GM12875 (cell line): ENCODE results near the gene CHD8.

ENCODE experiments used
- H3K4me3 ChIP-seq: one replicate; pipeline ENCODE4 v1.5.1; 2011; ENCODE audit warnings: low read depth, low read length, control low read depth
- TF ChIP-seq, protein P1 (sequence below): IDR thresholded peaks from 2 replicates; pipeline ENCODE4 v1.5.1; 2011; ENCODE audit warnings: low read depth, mild to moderate bottlenecking, control low read depth, inconsistent platforms, low read length, moderate library complexity, borderline replicate concordance; ENCODE audit not compliant: insufficient read depth

The CHD8 gene

DNA sequence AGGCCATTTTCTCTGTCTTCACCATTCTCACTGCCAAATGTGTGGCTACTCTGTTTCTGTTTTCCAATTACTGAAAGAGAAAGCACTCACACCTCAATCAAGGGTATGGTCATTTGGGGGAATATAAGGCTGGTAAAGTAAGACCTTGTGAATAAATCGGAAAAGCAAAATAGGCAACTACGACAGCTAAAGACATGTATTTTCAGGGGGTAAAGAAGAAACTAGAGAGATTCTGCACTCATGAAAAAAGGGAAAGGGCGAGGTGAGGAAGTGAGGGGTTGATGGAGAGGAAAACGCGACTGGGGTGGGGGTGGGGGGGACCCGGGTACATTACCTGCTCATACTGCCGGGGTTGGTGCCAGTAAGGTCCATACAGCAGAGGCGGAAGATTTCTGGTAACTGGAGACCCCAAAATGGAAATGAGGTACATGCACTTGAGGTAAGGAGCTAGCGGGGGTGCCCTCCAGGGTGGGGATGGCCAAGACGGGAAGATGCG lies 19.3 kb downstream of the CHD8 start:
- peak overlapping the region; percentile 71 for H3K4me3 ChIP-seq

DNA sequence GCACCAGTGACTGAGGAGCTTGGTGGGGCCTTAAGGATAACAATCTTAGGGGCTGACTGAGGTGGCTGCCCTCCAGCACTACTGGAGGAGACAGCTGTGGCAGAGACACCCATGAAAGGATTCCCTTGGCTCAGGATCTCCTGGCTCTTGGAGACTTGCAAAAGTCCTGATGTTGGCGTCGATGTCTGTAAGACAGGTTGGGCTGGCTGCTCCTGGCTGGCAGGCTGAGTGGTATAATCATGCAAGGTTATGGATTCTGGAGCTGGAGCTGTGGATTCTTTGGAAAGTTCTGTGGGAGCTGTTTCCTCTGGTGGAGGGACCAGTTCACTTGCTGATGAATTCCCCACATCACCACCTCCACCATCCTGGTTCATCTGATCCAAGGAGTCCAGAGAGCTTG lies 24.8 kb downstream of the CHD8 start:
- TF ChIP-seq, protein P1, sequence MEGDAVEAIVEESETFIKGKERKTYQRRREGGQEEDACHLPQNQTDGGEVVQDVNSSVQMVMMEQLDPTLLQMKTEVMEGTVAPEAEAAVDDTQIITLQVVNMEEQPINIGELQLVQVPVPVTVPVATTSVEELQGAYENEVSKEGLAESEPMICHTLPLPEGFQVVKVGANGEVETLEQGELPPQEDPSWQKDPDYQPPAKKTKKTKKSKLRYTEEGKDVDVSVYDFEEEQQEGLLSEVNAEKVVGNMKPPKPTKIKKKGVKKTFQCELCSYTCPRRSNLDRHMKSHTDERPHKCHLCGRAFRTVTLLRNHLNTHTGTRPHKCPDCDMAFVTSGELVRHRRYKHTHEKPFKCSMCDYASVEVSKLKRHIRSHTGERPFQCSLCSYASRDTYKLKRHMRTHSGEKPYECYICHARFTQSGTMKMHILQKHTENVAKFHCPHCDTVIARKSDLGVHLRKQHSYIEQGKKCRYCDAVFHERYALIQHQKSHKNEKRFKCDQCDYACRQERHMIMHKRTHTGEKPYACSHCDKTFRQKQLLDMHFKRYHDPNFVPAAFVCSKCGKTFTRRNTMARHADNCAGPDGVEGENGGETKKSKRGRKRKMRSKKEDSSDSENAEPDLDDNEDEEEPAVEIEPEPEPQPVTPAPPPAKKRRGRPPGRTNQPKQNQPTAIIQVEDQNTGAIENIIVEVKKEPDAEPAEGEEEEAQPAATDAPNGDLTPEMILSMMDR: no peak
- no peak overlapping the region for H3K4me3 ChIP-seq

More for the DNA sequence above, 19.3 kb downstream of the CHD8 start:
- TF ChIP-seq, protein P1: no peak

DNA sequence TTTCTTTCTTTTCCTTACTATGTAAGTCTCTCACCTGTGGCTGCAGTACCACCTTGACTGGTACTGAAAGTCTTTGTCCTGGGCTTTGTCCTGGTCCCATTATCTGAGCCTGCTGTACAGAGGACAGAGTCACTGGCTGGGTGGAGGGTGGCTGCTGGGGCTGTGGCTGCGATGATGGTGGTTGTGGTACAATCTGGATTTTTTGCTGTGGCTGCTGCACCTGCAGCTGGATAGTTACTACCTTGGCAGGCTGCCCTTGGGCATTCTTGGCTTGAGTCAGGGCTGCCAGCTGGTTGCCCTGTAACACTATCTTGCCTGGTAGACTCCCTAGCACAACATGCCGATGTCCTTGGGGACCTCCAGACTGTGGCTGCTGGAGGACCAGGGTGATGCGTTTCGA lies 27.0 kb downstream of the CHD8 start:
- no peak overlapping the region for H3K4me3 ChIP-seq
- TF ChIP-seq, protein P1: no peak

DNA sequence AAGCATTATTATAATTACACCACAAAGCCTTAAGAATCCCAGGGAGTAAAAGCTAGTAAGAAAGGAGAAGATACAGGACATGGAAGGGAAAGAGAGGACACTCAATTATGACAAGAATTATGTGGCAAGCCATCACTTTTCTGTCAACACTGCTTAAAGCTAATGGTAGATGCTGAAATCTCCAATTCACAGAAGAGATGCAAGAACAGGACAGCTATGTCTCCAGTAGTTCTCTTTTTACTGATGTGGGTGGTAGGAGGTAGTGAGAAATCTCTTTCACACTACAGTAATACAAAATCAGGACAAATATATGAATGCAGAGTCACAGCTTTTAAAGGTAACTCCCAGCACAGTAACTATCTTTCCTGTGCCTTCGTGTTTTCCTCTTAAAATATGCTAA lies 29.2 kb downstream of the CHD8 start:
- H3K4me3 ChIP-seq: no peak overlapping the region
- TF ChIP-seq, protein P1: no peak

DNA sequence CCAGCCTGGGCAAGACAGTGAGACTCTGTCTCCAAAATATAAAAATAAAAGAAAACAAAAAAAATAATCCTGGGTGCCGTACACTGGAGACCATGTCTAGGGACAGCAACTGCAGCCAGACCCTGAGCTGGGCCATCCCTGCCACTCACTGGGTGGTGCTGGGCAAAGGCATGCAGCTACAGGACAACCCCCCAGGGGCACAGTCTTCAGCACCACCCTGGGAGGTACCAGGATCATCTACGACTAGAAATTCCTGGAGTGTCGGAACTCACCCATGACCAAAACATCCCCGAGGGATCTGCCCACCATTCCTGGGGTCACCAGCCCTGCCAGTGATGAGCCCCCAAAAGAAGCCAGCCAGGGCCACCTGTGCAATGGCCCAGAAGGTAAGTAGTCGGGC lies 36.4 kb downstream of the CHD8 start:
- H3K4me3 ChIP-seq: no peak overlapping the region
- TF ChIP-seq, protein P1: no peak

DNA sequence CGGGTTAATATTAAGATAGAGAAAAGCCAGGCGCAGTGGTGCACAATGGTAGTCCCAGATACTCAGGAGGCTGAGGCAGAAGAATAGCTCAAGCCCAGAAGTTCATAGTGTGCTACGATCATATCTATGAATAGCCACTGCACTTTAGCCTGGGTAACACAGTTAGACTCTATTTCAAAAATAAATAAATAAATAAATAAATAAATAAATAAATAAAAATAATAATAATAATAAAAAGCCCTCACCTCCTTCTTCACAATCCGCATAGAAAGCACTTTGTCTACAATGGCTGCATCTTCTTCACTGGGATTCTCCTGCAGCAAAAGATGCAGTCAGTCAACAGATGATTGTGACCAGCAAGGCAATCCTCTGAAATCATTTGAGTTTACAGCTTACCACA lies 40.6 kb downstream of the CHD8 start:
- TF ChIP-seq, protein P1: no peak
- H3K4me3 ChIP-seq: no peak overlapping the region

DNA sequence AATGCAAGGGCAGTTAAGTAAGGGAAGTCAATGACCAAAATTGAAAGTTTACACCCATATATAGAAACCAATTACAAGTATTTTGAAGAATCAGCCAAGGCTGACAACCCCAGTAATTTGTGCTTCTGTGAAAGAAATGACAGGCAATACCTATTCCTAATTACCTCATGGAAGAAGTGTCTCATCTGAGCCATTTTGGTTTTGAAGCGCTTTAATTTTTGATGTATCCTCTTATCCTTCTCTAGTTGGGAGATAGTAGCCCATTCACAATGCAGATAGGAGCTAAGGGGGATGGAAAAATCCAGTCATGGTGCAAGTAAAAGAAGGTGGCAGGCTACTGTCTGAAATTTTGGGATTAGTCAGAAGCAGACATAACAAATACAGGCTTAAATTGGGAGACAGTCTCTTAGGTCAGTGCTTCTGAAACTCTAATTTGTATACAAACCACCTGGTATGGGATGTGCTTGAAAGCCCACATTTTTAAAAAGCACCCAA lies 41.7 kb downstream of the CHD8 start:
- TF ChIP-seq, protein P1: no peak
- no peak overlapping the region for H3K4me3 ChIP-seq
